Measurements from ENCODE around the gene ADGRF3.
A peak's percentile ranks its signal among the peaks of the same experiment; 100 is the strongest.
"Not testable (repeated sequence)": the region's sequence is repeated elsewhere in the genome, so short reads cannot be mapped to it uniquely, and the experiment has no call there.

Gene ADGRF3

DNA sequence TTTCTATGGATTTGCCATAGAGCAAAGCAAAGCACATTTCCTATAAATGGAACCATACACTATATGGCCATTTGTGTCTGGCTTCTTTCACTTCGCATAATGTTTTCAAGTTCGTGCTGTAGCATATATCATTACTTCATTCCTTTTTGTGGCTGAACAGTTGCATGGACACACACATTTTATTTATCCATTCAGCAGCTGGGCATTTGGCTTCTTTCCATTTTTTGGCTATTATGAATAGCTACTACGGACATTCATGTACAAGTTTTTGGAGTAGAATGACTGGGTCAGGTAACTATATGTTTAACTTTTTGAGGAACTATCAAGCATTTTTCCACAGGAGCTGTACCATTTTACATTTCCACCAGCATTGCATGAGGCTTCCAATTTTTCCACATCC is 11.4 kb downstream of the ADGRF3 start:
- Histone ChIP-seq H3K4me2 (ENCODE audit: low read length) (no peak overlapping the region), H2AFZ (no peak overlapping the region), H3K9ac (no peak overlapping the region), H3K4me3 (ENCODE audit: low read depth, low read length) (no peak overlapping the region), H3K27ac (no peak overlapping the region), H3K4me1 (peaks cover 4% of the 10 kb centered on the region), H3K27me3 (ENCODE audit: control insufficient read depth, insufficient read depth, low read length) (no peaks in the 10 kb centered on the region), H3K9me3 (ENCODE audit: control insufficient read depth, low read length) (no peaks in the 10 kb centered on the region), H3K36me3 (ENCODE audit: control insufficient read depth, insufficient read depth, low read length) (no peaks in the 10 kb centered on the region), H3K79me2 (no peaks in the 10 kb centered on the region)
- TF ChIP-seq, protein P1, sequence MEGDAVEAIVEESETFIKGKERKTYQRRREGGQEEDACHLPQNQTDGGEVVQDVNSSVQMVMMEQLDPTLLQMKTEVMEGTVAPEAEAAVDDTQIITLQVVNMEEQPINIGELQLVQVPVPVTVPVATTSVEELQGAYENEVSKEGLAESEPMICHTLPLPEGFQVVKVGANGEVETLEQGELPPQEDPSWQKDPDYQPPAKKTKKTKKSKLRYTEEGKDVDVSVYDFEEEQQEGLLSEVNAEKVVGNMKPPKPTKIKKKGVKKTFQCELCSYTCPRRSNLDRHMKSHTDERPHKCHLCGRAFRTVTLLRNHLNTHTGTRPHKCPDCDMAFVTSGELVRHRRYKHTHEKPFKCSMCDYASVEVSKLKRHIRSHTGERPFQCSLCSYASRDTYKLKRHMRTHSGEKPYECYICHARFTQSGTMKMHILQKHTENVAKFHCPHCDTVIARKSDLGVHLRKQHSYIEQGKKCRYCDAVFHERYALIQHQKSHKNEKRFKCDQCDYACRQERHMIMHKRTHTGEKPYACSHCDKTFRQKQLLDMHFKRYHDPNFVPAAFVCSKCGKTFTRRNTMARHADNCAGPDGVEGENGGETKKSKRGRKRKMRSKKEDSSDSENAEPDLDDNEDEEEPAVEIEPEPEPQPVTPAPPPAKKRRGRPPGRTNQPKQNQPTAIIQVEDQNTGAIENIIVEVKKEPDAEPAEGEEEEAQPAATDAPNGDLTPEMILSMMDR (IDR thresholded peaks at IDR 0.05), result no peak

DNA sequence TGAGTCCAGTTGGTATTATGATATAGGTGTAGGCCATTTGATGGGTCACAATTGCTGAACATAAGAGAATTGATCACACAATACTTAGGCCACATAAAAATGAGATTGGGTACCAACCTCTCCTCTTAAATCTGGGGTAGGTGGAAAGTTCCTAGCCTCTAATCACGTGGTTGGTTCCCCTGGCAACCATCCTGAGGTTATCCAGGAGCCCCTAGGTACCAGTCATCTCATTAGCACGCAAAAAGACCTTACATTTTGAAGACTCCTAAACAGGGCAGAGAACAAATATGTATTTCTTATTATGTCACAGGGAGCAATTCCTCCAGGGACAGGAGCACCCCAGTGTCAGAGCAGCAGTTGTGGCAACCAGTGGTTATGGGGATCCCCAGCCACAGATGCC is 13.3 kb downstream of the ADGRF3 start:
- H3K9me3 ChIP-seq (ENCODE audit: control insufficient read depth, low read length), result no peaks in the 10 kb centered on the region
- TF ChIP-seq, protein P1 (IDR thresholded peaks at IDR 0.05), result no peak
- no peak overlapping the region for H2AFZ ChIP-seq
- peaks cover 4% of the 10 kb centered on the region for H3K4me1 ChIP-seq
- no peak overlapping the region for H3K9ac ChIP-seq
- no peaks in the 10 kb centered on the region for H3K36me3 ChIP-seq (ENCODE audit: control insufficient read depth, insufficient read depth, low read length)
- H3K27me3 ChIP-seq (ENCODE audit: control insufficient read depth, insufficient read depth, low read length), result no peaks in the 10 kb centered on the region
- no peak overlapping the region for H3K4me2 ChIP-seq (ENCODE audit: low read length)
- H3K4me3 ChIP-seq (ENCODE audit: low read depth, low read length), result no peak overlapping the region
- no peaks in the 10 kb centered on the region for H3K79me2 ChIP-seq
- no peak overlapping the region for H3K27ac ChIP-seq

DNA sequence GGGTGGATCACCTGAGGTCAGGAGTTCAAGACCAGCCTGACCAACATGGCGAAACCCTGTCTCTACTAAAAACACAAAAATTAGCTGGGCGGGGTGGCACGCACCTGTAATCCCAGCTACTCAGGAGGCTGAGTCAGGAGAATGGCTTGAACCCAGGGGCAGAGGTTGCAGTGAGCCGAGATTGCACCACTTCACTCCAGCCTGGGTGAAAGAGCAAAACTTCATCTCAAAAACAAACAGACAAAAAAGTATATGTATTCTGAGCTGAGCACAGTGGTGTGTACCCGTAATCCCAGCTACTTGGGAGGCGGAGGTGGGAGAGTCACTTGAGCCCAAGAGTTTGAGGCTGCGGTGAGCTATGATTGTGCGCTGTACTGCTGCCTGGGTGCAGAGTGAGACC is 15.3 kb downstream of the ADGRF3 start:
- H3K79me2 ChIP-seq; H2AFZ ChIP-seq; H3K4me2 ChIP-seq (ENCODE audit: low read length); H3K9ac ChIP-seq; H3K9me3 ChIP-seq (ENCODE audit: control insufficient read depth, low read length); H3K4me3 ChIP-seq (ENCODE audit: low read depth, low read length); H3K36me3 ChIP-seq (ENCODE audit: control insufficient read depth, insufficient read depth, low read length); H3K27me3 ChIP-seq (ENCODE audit: control insufficient read depth, insufficient read depth, low read length); H3K4me1 ChIP-seq; H3K27ac ChIP-seq: not testable (repeated sequence)

DNA sequence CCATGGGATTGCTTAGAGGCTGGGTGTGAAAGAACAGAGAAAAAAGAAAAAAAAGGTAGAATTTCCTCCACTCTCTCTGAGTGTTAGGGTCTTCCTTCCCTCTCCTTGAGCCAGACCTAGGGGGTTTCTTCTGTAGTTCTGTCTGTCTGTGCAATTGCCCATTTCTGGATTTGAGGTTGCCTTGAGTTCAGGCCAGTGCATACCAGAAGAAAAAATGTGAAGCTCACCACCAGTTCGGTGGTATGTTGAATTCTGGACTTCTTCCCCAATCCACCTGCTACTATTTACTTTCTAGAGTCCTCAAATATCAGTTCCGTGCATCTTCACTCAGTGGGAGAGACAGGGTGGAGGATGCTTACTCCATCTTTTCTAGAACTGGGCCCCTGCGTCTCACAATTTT is 16.0 kb downstream of the ADGRF3 start:
- Histone ChIP-seq H3K4me2 (ENCODE audit: low read length) (no peak overlapping the region), H3K4me1 (no peaks in the 10 kb centered on the region), H3K79me2 (no peaks in the 10 kb centered on the region), H2AFZ (no peak overlapping the region), H3K4me3 (ENCODE audit: low read depth, low read length) (no peak overlapping the region), H3K36me3 (ENCODE audit: control insufficient read depth, insufficient read depth, low read length) (no peaks in the 10 kb centered on the region), H3K9ac (no peak overlapping the region), H3K9me3 (ENCODE audit: control insufficient read depth, low read length) (no peaks in the 10 kb centered on the region), H3K27me3 (ENCODE audit: control insufficient read depth, insufficient read depth, low read length) (no peaks in the 10 kb centered on the region), H3K27ac (no peak overlapping the region)
- TF ChIP-seq, protein P1 (IDR thresholded peaks at IDR 0.05), result no peak

DNA sequence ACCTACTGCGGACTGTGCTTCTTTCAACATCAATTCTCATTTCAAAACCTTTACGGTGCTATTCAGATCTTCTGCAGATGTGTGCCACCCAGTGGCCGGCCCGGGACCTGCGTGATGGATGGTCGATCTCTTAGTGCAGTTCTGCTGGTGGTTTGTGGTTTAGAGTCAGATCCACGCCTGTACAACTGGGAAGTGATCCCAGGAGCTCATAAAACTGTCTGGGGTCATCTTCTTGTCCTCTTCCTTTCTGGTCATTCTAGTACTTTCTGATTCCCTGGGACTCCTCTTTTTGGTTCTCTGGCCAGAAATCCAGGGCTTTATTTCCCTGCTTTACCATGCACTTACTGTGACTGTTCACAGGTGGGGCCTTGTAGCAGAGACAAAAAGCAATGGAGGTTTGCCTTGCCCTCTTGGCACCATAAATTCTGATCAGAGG is 16.5 kb downstream of the ADGRF3 start:
- H3K4me1 ChIP-seq, result no peaks in the 10 kb centered on the region
- H3K36me3 ChIP-seq (ENCODE audit: control insufficient read depth, insufficient read depth, low read length), result no peaks in the 10 kb centered on the region
- no peak overlapping the region for H3K4me3 ChIP-seq (ENCODE audit: low read depth, low read length)
- H3K27ac ChIP-seq, result no peak overlapping the region
- H3K9me3 ChIP-seq (ENCODE audit: control insufficient read depth, low read length), result no peaks in the 10 kb centered on the region
- H2AFZ ChIP-seq, result no peak overlapping the region
- no peak overlapping the region for H3K9ac ChIP-seq
- H3K4me2 ChIP-seq (ENCODE audit: low read length), result peak overlapping the region; percentile 30
- TF ChIP-seq, protein P1 (IDR thresholded peaks at IDR 0.05), result peak; percentile 92
- no peaks in the 10 kb centered on the region for H3K79me2 ChIP-seq
- H3K27me3 ChIP-seq (ENCODE audit: control insufficient read depth, insufficient read depth, low read length), result no peaks in the 10 kb centered on the region

DNA sequence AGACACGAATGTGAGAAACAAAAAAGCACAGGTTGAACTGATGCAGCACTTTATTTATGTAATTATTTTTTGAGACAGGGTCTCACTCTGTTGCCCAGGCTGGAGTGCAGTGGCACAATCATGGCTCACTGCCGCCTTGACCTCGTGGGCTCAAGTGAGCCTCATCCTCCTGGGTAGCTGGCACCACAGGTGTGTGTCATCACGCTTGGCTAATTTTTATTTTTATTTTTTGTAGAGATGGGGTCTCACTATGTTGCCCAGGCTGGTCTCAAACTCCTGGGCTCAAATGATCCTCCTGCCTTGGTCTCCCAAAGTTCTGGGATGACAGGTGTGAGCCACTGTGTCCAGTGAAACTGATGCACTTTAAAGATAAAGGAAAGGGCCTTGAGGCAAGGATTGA is 17.5 kb downstream of the ADGRF3 start:
- H3K4me2 ChIP-seq (ENCODE audit: low read length); H3K27ac ChIP-seq; H3K27me3 ChIP-seq (ENCODE audit: control insufficient read depth, insufficient read depth, low read length); H3K4me3 ChIP-seq (ENCODE audit: low read depth, low read length); H3K9ac ChIP-seq; H3K4me1 ChIP-seq; H3K9me3 ChIP-seq (ENCODE audit: control insufficient read depth, low read length); H2AFZ ChIP-seq; H3K79me2 ChIP-seq; H3K36me3 ChIP-seq (ENCODE audit: control insufficient read depth, insufficient read depth, low read length): not testable (repeated sequence)
